Fibroblast of peridontal ligament (primary cell): ENCODE measurements around the gene RHOB.

Experiments used
- DNase-seq: peaks from one replicate; pipeline ENCODE4 v3.0.0-alpha.2; 2010; ENCODE audit errors: extremely low read depth

RHOB gene

GRCh38 chr2:20438334-20439192 is 8.3 kb upstream of the RHOB start:
- peak; percentile 93 for DNase-seq

GRCh38 chr2:20439193-20439475 is 7.7 kb upstream of the RHOB start:
- peak; percentile 29 for DNase-seq

GRCh38 chr2:20439503-20439902 is 7.4 kb upstream of the RHOB start:
- DNase-seq = no peak

- DNase-seq = no peak
Observed at GRCh38 chr2:20440001-20440560, 6.8 kb upstream of the RHOB start.

- peak; percentile 78 for DNase-seq
Observed at GRCh38 chr2:20443276-20443920, 3.5 kb upstream of the RHOB start.

GRCh38 chr2:20444101-20444992 is 2.5 kb upstream of the RHOB start:
- peak; percentile 71 for DNase-seq

- DNase-seq = no peak
Observed at GRCh38 chr2:20444993-20445910, 1.6 kb upstream of the RHOB start.

- no peak for DNase-seq
Observed at GRCh38 chr2:20446255-20446916, 488 bp upstream of the RHOB start.

- DNase-seq = peak; percentile 46
Observed at GRCh38 chr2:20447437-20448245, 767 bp downstream of the RHOB start.

GRCh38 chr2:20448246-20448976 is 1.5 kb downstream of the RHOB start:
- DNase-seq = no peak

- no peak for DNase-seq
Observed at GRCh38 chr2:20448977-20449306, 2.1 kb downstream of the RHOB start.

GRCh38 chr2:20449501-20450200 is 2.8 kb downstream of the RHOB start:
- DNase-seq = no peak

- DNase-seq = peak; percentile 80
Observed at GRCh38 chr2:20450201-20450999, 3.5 kb downstream of the RHOB start.

- no peak for DNase-seq
Observed at GRCh38 chr2:20451000-20451290, 4.1 kb downstream of the RHOB start.

GRCh38 chr2:20451341-20451740 is 4.5 kb downstream of the RHOB start:
- no peak for DNase-seq

GRCh38 chr2:20451761-20452499 is 5.1 kb downstream of the RHOB start:
- DNase-seq = no peak

- peak; percentile 27 for DNase-seq
Observed at GRCh38 chr2:20452551-20452950, 5.7 kb downstream of the RHOB start.
